ENCODE data around the gene FAM168A. TPM values are rescaled to one million over a fixed set of nuclear protein-coding genes. Genes with fewer than 3 reads are reported as not detected.

The FAM168A gene
- total and polyA plus RNA-seq, 2 of the 8 experiments (the other 6 are each of a cell fraction or from before 2014, with no cell fraction given): 17.1 to 21.6 TPM

DNA sequence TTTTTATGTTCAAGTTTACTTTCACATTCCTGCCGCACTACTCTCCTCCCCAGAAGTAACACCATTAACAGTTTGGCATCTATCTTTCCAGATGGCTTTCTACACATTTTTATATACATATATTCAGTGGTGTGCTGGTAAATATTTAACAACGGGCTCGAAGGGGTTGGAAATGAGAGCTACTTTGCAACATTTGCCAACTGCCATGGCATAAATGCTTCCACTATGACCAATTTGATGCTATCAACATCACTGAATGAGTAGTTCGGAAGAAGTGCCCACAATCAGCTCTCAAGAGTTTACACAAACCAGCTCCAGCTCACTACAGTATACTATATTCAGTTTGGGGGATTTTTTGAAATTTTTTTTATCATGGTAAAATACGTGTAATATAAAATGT is 166.5 kb downstream of the FAM168A start:
- H2AK5ac ChIP-seq (ENCODE audit: low read depth, low read length): no peak overlapping the region
- DNase-seq (ENCODE audit: low read depth in 1 of 2, low spot score in 2 of 2) (no peak), FAIRE-seq (no peak)
- H4K20me1 ChIP-seq (replicated peaks in 1 of 2; ENCODE audit: control insufficient read depth in 1 of 2, insufficient read depth in 2 of 2, low read length in 2 of 2): no peaks in the 10 kb centered on the region
- no peak overlapping the region for H3K14ac ChIP-seq (ENCODE audit: insufficient read length)
- H3K79me1 ChIP-seq (ENCODE audit: low read depth, low read length): no peaks in the 10 kb centered on the region
- H3K18ac ChIP-seq (ENCODE audit: extremely low read depth, low read length): no peak overlapping the region
- no peaks in the 10 kb centered on the region for H3K79me2 ChIP-seq (ENCODE audit: control insufficient read depth in 1 of 2, insufficient read depth in 2 of 2, low read length in 2 of 2)
- ChIA-PET POLR2A (ENCODE audit: partially characterized antibody) (interaction anchor here (0.7 to 0.8 kb wide), 2 partner anchors 44 to 722 kb away, joined by 3 read pairs; no protein-coding TSS in a partner anchor), CTCF (ENCODE audit: partially characterized antibody) (interaction anchor here (0.7 to 1.7 kb wide), 3 partner anchors 8 to 837 kb away, joined by 3 to 4 read pairs (median 4); no protein-coding TSS in a partner anchor)
- H3K9me3 ChIP-seq (ENCODE audit: insufficient read depth in 2 of 2, low read depth in 1 of 2, low read length in 1 of 2): no peaks in the 10 kb centered on the region
- H2AFZ ChIP-seq (ENCODE audit: low read length): no peak overlapping the region
- H3K23ac ChIP-seq (ENCODE audit: insufficient read length): no peak overlapping the region
- H3K4ac ChIP-seq (replicated peaks; ENCODE audit: insufficient read length, low read depth, low read length): no peak overlapping the region
- no peak overlapping the region for H3K4me3 ChIP-seq (ENCODE audit: extremely low read depth in 1 of 4, insufficient read depth in 2 of 4, low read depth in 3 of 4, low read length in 4 of 4)
- no peaks in the 10 kb centered on the region for H3K36me3 ChIP-seq (ENCODE audit: control insufficient read depth in 2 of 4, insufficient read depth in 4 of 4, low read length in 3 of 4)
- H3K9ac ChIP-seq (replicated peaks in 1 of 4; ENCODE audit: extremely low read depth in 1 of 4, low read depth in 3 of 4, low read length in 3 of 4): no peak overlapping the region
- no peak overlapping the region for H2BK120ac ChIP-seq (replicated peaks; ENCODE audit: low read depth, low read length)
- no peak overlapping the region for H4K5ac ChIP-seq (ENCODE audit: insufficient read length, low read depth, low read length)
- peaks cover 0 to 3% (median 0%) of the 10 kb centered on the region in 4 experiments; a peak in 1 of 7 replicates for H3K4me1 ChIP-seq (replicated peaks in 1 of 4; ENCODE audit: control insufficient read depth in 3 of 4, insufficient read depth in 4 of 4, low read length in 3 of 4)
- TF ChIP-seq KDM1A (IDR thresholded peaks at IDR 0.05; ENCODE audit: borderline replicate concordance, low read length): no peak
- no peak for TF ChIP-seq BCL11A (IDR thresholded peaks at IDR 0.05; ENCODE audit: low read depth in 2 of 2, low read length in 2 of 2)
- no peak for TF ChIP-seq YY1 (IDR thresholded peaks at IDR 0.05; ENCODE audit: low read depth, low read length)
- TF ChIP-seq GABPA (IDR thresholded peaks at IDR 0.05; ENCODE audit: borderline replicate concordance, insufficient read depth, low read length): no peak
- no peak for TF ChIP-seq ASH2L (IDR thresholded peaks at IDR 0.05; ENCODE audit: low read length)
- no peak for TF ChIP-seq EZH2 (IDR thresholded peaks at IDR 0.05; ENCODE audit: low read depth, low read length, severe bottlenecking)
- TF ChIP-seq, protein P1, sequence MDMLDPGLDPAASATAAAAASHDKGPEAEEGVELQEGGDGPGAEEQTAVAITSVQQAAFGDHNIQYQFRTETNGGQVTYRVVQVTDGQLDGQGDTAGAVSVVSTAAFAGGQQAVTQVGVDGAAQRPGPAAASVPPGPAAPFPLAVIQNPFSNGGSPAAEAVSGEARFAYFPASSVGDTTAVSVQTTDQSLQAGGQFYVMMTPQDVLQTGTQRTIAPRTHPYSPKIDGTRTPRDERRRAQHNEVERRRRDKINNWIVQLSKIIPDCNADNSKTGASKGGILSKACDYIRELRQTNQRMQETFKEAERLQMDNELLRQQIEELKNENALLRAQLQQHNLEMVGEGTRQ (IDR thresholded peaks at IDR 0.05; ENCODE audit: low read length): no peak
- no peak for TF ChIP-seq KDM4A (IDR thresholded peaks at IDR 0.05; ENCODE audit: low read depth, low read length, severe bottlenecking)
- TF ChIP-seq GTF2F1 (IDR thresholded peaks at IDR 0.05; ENCODE audit: borderline replicate concordance, low read depth, low read length): no peak
- TF ChIP-seq ZNF274 (IDR thresholded peaks at IDR 0.05; ENCODE audit: borderline replicate concordance, extremely low read depth, low read length): no peak
- no peak overlapping the region for H2BK12ac ChIP-seq (ENCODE audit: low read depth, low read length)
- WGBS, 2 experiments (ENCODE audit: extremely low coverage in 1 of 2, insufficient coverage in 1 of 2, insufficient read length in 1 of 2, insufficient replicate concordance in 2 of 2, low coverage in 1 of 2, low lambda C conversion rate in 2 of 2, missing lambda C conversion rate in 1 of 2): 93% methylated on average over 5 of the region's 5 CpGs; no CpG with 5 or more reads in 1 of the 2 experiments
- no peak overlapping the region for H2BK20ac ChIP-seq (ENCODE audit: low read length)
- H2BK5ac ChIP-seq (ENCODE audit: low read depth, low read length): no peak overlapping the region
- no peak overlapping the region for H3K27ac ChIP-seq (ENCODE audit: low read depth, low read length)
- H4K8ac ChIP-seq (ENCODE audit: extremely low read depth, insufficient read depth, low read length): no peak overlapping the region
- no peak overlapping the region for H4K91ac ChIP-seq (replicated peaks; ENCODE audit: insufficient read length, low read length)
- no peaks in the 10 kb centered on the region for H3K23me2 ChIP-seq (ENCODE audit: low read depth, low read length)
- H3K56ac ChIP-seq (replicated peaks; ENCODE audit: insufficient read length, low read depth, low read length): no peak overlapping the region
- no peak overlapping the region for H3K4me2 ChIP-seq (ENCODE audit: insufficient read depth in 1 of 2, low read depth in 2 of 2, low read length in 2 of 2)
- no peaks in the 10 kb centered on the region for H3K27me3 ChIP-seq (replicated peaks in 1 of 4; ENCODE audit: control insufficient read depth in 3 of 4, extremely low read depth in 1 of 4, insufficient read depth in 3 of 4, low read length in 3 of 4)
- H2BK15ac ChIP-seq (ENCODE audit: low read length): no peak overlapping the region

All from H1 (cell line).